ENCODE results near the gene SUPT3H.
"Not testable (repeated sequence)": the region's sequence is repeated elsewhere in the genome, so short reads cannot be mapped to it uniquely, and the experiment has no call there.

The SUPT3H gene

GRCh38 chr6:45104429-45104828 is 273.3 kb downstream of the SUPT3H start:
- no peak for DNase-seq

GRCh38 chr6:45098256-45098655 is 279.5 kb downstream of the SUPT3H start:
- no peak for DNase-seq

- no peak for DNase-seq
Observed at GRCh38 chr6:45094831-45095230, 282.9 kb downstream of the SUPT3H start.

GRCh38 chr6:45092135-45092534 is 285.6 kb downstream of the SUPT3H start:
- DNase-seq, result no peak

GRCh38 chr6:45086360-45087084 is 291.2 kb downstream of the SUPT3H start:
- no peak for DNase-seq

DNA sequence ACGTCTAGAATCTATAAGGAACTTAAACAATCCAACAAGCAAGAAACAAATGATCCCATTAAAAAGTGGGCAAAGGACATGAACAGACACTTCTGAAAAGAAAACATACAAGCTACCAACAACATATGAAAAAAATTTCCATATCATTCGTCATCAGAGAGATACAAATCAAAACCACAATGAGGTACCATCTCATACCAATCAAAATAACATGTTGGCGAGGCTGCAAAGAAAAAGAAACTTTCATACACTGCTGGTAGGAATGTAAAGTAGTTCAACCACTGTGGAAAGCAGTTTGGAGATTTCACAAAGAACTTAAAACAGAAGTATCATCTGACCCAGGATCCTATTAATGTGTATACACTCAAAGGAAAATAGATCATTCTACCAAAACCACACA is 293.5 kb downstream of the SUPT3H start:
- DNase-seq, result no peak

GRCh38 chr6:45082091-45082490 is 295.6 kb downstream of the SUPT3H start:
- DNase-seq, result no peak

DNA sequence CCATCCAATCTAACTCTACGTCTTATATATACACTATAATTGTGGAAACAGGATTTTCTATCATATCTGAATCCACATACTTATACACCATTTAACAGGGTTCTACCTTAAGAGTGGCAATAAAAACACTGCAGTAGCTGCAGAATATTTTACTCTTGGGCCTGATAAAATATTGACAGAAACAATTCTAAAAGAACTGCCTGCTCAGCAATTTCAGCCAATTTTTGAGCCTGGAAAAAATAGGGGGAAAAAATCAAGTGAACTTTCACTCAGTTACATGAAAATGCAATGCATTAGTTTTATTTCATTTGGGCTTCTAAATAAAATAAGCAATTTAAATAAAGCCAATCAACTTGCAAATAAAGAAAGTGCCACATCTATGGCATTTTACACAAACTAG is 296.1 kb downstream of the SUPT3H start:
- no peak for DNase-seq

GRCh38 chr6:45078432-45078831 is 299.3 kb downstream of the SUPT3H start:
- no peak for DNase-seq

DNA sequence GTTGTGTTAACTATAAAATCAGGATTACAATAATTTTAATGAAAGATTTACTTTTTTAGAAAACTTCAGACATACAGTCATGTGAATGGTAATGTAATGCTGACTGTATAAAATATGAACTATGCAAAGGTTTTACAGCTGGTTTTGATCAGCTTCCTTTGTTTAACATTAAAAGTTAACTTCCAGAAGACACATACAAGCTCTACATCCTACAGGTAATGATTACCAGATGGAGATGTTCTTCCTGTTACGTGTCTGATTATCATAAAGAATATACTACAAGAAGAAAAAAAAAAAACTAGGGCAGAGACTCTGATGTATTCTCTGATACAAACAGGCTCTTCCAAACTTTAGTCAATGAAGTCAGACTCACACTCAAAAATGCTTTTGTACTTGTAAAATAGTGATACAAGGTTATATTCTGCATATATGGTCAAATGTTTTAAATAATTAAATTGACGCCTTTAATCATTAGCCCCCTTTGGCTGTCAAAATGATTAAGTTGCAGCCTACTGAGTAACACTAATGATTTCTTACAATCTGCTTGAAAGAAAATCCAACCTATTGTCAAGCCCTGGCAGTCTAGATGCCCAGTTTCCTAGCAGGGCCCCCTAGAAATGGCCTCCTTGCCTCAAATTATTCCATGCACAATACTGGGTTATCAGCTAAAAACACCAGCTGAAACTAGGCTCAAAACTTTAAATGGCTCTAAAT is 301.4 kb downstream of the SUPT3H start:
- no peak for DNase-seq

DNA sequence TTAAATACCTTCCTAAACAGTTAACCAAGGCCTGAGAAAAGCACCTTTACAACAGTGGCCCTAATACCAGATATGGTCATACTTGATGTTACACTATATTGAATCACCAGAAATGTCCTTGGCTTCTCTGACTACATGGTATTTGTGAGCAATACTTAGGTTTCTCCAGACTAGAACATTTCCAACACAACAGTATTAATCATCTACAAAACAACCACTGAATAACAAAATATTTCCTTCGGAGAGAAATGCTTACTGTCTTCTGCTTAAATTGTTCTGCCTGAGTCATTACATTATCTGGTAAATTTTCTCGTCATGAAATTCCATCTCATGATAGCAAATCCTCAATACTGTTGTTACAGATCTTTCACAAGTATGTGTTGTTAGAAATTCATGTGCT is 302.5 kb downstream of the SUPT3H start:
- DNase-seq, result no peak

DNA sequence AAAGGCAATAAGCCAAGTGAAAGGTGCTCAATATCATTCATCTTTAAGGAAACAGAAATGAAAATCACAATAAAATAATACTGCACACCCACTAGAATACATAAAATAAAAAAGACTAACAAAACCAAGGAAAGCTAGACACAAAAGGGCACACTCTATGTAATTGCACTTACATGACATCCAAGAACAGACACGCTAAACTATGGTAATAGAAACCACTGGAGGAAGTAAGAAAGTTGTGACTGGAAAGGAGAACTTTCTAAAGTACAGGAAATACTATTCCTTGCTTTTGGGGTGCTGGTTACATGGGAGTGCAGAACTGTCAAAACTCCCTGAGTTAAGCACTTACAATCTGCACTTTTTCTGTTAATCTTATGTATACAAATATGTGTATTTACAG is 303.3 kb downstream of the SUPT3H start:
- DNase-seq, result no peak

- DNase-seq, result no peak
Observed at GRCh38 chr6:45073771-45074170, 304.0 kb downstream of the SUPT3H start.

DNA sequence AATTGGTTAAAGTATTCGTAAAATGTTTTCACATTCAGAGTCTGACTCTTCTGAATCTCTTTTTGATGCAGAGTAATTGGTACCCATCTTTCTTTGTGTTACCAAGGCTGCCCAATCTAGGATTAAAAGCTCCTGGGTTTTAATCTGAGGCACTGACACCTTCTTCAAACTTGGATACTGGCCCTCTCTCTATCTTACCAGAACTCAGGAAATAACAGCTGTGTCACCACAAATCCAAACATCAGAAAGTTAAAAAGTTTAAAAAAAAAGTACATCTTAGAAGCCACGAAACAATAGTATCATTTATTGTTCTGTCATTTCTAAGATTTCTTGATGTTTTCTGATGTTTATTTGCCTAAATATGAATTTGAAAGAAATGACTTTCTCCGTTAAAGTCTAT is 305.1 kb downstream of the SUPT3H start:
- DNase-seq, result no peak

DNA sequence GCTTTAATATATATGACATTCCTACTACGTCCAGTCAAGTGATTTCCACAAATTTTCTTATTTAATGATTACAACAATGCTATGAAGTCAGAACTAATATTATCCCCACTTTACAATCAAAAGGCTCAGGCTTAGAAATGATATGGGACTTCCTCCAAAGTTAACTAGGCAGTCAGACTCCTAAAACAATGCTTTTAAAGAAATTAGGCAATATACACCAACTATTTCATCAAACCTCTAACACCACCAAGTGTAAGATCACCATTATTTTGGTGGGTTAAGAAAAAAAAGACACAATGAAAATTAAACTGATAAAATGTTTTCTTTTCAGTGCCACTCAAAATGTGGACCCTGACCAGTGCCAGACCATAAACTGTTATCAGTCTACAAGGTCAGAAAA is 305.7 kb downstream of the SUPT3H start:
- no peak for DNase-seq

DNA sequence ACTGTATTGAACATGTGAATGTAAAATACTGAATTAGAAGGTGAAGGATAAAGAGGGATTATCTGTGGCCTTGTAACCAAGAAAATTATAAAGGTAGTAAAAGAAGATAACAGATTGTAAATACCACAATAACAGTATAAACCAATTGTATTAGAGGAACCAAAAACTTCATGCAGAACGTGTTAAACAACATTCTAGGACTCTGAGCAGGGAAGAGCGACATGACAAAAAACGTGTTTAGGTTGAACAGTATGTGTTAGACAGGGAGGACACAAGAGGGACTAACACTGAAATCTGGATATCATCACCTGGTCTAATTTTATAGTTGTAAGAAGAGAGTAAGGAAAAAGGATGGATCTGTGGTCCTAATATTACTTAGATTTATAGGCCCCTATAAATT is 308.6 kb downstream of the SUPT3H start:
- no peak for DNase-seq

DNA sequence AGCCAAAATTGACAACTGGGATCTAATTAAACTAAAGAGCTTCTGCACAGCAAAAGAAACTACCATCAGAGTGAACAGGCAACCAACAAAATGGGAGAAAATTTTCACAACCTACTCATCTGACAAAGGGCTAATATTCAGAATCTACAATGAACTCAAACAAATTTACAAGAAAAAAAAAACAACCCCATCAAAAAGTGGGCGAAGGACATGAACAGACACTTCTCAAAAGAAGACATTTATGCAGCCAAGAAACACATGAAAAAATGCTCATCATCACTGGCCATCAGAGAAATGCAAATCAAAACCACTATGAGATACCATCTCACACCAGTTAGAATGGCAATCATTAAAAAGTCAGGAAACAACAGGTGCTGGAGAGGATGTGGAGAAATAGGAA is 310.3 kb downstream of the SUPT3H start:
- DNase-seq, result not testable (repeated sequence)

DNA sequence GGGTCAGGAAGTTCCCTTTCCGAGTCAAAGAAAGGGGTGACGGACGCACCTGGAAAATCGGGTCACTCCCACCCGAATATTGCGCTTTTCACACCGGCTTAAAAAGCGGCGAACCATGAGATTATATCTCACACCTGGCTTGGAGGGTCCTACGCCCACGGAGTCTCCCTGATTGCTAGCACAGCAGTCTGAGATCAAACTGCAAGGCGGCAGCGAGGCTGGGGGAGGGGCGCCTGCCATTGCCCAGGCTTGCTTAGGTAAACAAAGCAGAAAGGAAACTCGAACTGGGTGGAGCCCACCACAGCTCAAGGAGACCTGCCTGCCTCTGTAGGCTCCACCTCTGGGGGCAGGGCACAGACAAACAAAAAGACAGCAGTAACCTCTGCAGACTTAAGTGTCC is 315.1 kb downstream of the SUPT3H start:
- peak; percentile 36 for DNase-seq

DNA sequence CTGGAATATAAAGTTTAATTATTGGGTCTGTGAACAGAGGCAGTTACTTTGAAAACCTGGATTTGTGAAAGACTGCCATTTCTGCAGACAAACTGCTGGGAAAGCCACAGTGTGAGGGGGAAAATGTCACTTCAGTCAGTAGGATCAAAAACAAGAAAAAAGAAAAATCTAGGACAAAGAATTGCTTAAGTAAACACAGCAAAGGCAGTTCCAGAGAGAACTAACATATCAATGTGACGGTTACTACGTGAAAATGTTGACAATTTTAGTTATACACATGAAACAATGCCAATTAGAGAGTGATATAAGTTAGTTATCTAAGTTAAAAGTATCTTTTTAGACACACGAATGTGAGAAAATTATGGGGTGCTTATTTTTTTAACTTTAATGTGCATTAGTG is 320.0 kb downstream of the SUPT3H start:
- DNase-seq, result no peak

- no peak for DNase-seq
Observed at GRCh38 chr6:45054610-45055009, 323.1 kb downstream of the SUPT3H start.

- DNase-seq, result no peak
Observed at GRCh38 chr6:45052325-45052724, 325.4 kb downstream of the SUPT3H start.

DNA sequence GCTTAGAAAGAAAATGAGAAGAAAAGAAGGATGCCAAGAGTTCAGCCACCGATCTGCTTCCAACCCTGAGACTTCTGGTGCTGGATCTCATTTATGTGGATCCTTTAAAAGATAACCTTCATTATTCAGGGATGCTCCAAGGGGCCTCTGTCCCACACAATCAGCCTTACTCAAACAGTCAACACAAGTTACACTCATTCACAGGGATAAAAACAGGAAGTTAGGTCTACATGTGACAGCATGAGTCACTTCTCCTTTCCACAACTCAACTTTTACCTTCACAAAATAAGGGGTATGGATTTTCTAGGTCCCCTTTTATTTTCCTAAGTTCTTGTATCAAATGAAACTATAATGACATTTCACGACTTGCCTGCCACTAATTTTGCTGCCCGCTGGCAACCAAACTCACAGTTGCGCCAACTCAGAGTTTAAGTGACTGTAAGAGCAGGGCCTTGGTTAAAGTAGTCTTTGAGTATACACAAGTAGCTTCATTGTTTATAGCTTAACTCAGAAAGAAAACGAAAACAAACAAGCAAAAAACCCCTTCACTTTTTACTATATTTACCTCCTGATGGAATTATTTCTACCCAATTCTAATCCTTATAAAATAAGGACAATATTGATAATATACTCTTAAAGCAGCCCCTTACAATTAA is 328.4 kb downstream of the SUPT3H start:
- no peak for DNase-seq

DNA sequence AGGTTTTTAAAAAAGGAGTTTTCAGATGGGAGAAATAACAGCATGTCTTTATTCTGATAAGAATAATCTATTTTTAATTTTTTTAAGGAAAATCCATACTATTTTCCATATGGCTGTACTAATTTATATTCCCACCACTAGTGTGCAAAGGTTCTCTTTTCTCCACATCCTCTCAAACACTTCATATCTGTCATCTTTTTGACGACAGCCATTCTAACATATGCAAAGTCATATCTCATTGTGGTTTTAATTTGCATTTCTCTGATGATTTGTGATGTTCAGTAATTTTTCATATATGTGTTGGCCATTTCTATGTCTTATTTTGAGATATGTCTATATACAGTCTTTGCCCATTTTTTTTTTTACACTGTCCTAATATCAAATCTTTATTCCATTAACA is 330.2 kb downstream of the SUPT3H start:
- no peak for DNase-seq

DNA sequence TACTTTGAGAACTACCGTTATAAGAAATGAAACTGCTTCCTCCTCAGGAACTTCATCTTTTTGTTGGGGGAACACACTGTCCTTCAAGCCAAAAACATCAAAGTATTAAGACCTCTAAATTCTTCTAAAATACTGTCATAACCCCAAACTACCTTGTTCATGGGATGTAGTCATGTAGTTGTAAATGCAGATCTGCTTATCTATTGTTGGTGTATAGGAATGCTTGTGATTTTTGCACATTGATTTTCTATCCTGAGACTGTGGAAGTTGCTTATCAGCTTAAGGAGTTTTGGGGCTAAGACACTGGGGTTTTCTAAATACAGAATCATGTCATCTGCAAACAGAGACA is 332.5 kb downstream of the SUPT3H start:
- no peak for DNase-seq

Measured in NCI-H510A (cell line).